Uterus (tissue), 4 donors: Measurements from ENCODE around the gene EPHB6. TPM values are rescaled to one million over a fixed set of nuclear protein-coding genes. Genes with fewer than 3 reads are reported as not detected.

ENCODE experiments used
- DNase-seq, 2 donors: peaks; one replicate each; pipeline ENCODE4 v3.0.0-alpha.2; 2019 to 2020
- H3K27ac ChIP-seq, 2 donors: fragments of 200-600 bp; sonication (generic); 1 replicate in 1 of 2; 2 replicates in 1 of 2; pipeline ENCODE4 v1.5.1; 2016 to 2018
- H3K27me3 ChIP-seq, 2 donors: fragments of 200-600 bp; sonication (generic); one replicate each; pipeline ENCODE4 v1.5.1; 2018 to 2019; ENCODE audit warnings: control low read depth in 1 of 2
- H3K36me3 ChIP-seq, 2 donors: fragments of 200-600 bp; sonication (generic); one replicate each; pipeline ENCODE4 v1.5.1; 2019; ENCODE audit warnings: control low read depth in 1 of 2
- H3K4me1 ChIP-seq, 2 donors: fragments of 200-600 bp; sonication (generic); one replicate each; pipeline ENCODE4 v1.5.1; 2018 to 2019; ENCODE audit warnings: control low read depth in 1 of 2
- H3K4me3 ChIP-seq, 2 donors: fragments of 200-600 bp; sonication (generic); 1 replicate in 1 of 2; 2 replicates in 1 of 2; pipeline ENCODE4 v1.5.1; 2018 to 2019; ENCODE audit warnings: mild to moderate bottlenecking in 1 of 2
- H3K9me3 ChIP-seq, 2 donors: fragments of 200-600 bp; sonication (generic); one replicate each; pipeline ENCODE4 v1.5.1; 2019; ENCODE audit warnings: control low read depth in 1 of 2
- CTCF ChIP-seq, 4 experiments: fragments of 200-600 bp in 2 of 4; fragments of 450-650 bp in 2 of 4; sonication (generic) in 2 of 4; IDR thresholded peaks; one replicate each; pipeline ENCODE4 v1.5.1; 2016 to 2019; ENCODE audit warnings: antibody characterized with exemption in 4 of 4, mild to moderate bottlenecking in 2 of 4, moderate library complexity in 1 of 4
- POLR2A ChIP-seq, 2 donors: fragments of 450-650 bp; IDR thresholded peaks; one replicate each; pipeline ENCODE4 v1.6.1; 2016; ENCODE audit warnings: antibody characterized with exemption in 2 of 2, mild to moderate bottlenecking in 1 of 2, moderate library complexity in 1 of 2
- intact Hi-C: fragments of 100-400 bp; cut with DNase I; formaldehyde crosslinking; loops from one replicate; pipeline ENCODE4 v1.15.1; 2023; ENCODE audit warnings: low total_unique reads
- total RNA-seq, 4 donors: library from RNA; depleted of rRNA in 3 of 4; stranded (reverse); fragments of >200 nt in 3 of 4; gene quantifications; one replicate each; pipeline versions ENCODE4 v1.1.0 to v1.2.4, GENCODE V29; 2014 to 2023
- donor health status: DM: yes; HTN: yes; CAD: no.

Gene EPHB6
- total RNA-seq, 4 donors from 2014 or later: 1.5 to 34.6 (median 21.9) TPM

DNA sequence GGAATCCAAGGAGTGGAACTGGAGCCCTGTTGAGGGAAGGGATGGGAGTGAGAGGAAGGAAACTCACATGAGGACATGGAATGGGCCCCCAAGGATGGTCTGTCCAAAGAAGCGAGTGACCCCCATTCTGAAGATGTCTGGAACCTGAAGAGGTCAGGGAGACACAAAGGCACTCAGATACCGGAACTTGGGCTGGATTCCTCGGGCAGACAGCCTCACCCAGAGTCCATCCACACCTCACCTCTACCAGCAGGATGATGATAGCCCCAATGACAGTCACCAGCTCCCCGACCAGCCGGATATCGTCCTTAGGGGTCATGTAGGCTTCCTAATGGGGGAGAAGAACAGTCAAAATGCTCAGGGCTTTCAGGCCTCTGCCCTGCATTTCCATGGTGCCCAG is 20.0 kb downstream of the EPHB6 start:
- no peaks in the 10 kb centered on the region for H3K4me1 ChIP-seq
- no peak for TF ChIP-seq CTCF (IDR thresholded peaks at IDR 0.05)
- DNase-seq: no peak
- intact Hi-C loops: no loop called here
- H3K27ac ChIP-seq: no peak overlapping the region
- H3K27me3 ChIP-seq: no peaks in the 10 kb centered on the region
- no peak overlapping the region for H3K4me3 ChIP-seq
- no peaks in the 10 kb centered on the region for H3K9me3 ChIP-seq
- no peaks in the 10 kb centered on the region for H3K36me3 ChIP-seq

DNA sequence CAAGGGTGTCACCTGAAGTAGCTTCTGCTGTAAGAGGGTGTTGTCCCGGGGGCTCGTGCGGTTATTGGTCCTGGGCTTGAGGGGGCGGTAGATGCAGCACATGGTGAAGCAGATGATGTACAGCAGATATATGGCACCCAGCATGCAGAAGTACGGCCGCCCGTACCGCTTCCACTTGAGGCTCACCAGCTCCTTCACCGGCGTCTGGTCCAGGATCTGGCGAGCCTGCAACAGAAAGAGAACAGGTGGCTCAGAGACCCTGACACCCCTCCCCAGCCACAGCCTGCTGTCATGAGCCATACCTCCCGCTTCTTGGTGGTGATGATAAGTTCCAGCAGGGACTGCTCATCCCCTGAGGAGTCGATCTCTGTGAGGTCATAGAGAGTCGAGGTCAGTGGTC is 20.6 kb downstream of the EPHB6 start:
- Histone ChIP-seq H3K4me3 (no peak overlapping the region), H3K36me3 (no peaks in the 10 kb centered on the region), H3K9me3 (no peaks in the 10 kb centered on the region), H3K4me1 (no peaks in the 10 kb centered on the region), H3K27ac (no peak overlapping the region), H3K27me3 (no peaks in the 10 kb centered on the region)
- TF ChIP-seq CTCF (IDR thresholded peaks at IDR 0.05): no peak
- no peak for TF ChIP-seq POLR2A (IDR thresholded peaks at IDR 0.05)
- no peak for DNase-seq
- intact Hi-C loops: no loop called here

DNA sequence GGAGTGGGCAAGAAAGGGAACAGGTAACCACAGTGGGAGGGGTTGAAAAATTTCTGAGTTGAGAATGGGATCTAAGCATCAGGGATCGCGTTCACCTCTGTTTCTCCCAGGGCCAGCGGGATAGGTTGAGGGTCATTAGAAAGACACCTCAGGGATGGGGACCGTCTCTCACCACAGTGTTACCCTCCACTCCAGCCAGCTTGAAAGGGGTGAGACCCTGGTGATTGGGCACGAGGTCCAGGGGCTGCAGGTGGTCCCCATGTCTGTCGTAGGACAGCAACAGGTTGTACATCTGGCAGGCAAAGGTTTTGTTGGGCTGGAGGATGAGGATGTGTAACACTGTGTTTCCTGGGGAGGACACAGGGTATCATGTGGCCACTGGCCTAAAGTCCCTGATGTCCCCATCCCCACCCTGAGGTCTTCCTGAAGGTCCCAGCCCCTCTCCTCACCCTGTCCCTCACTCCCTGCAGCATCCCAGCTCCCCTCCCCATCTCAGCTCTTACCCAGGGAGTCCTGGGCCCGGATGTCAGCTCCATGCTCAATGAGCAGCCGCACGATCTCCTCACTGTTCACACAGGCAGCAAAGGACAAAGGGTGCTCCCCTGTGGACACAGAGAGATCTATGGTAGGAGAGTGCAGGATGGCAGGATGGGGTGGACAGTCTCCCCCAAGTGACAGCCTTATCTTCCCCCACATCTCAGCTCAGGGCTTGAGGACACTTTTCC is 21.5 kb downstream of the EPHB6 start:
- Histone ChIP-seq H3K27ac (no peak overlapping the region), H3K36me3 (no peaks in the 10 kb centered on the region), H3K9me3 (no peaks in the 10 kb centered on the region), H3K4me3 (no peak overlapping the region), H3K4me1 (no peaks in the 10 kb centered on the region), H3K27me3 (no peaks in the 10 kb centered on the region)
- no peak for TF ChIP-seq POLR2A (IDR thresholded peaks at IDR 0.05)
- no peak for TF ChIP-seq CTCF (IDR thresholded peaks at IDR 0.05)
- DNase-seq: no peak
- intact Hi-C loops: no loop called here

- intact Hi-C loops: no loop called here
- H3K4me3 ChIP-seq: no peak overlapping the region
These were observed 22.4 kb downstream of the EPHB6 start for GRCh38 chr7:142876991-142877910.

More at GRCh38 chr7:142876991-142877910, 22.4 kb downstream of the EPHB6 start:
- Histone ChIP-seq H3K9me3 (no peaks in the 10 kb centered on the region), H3K4me1 (no peaks in the 10 kb centered on the region), H3K36me3 (no peaks in the 10 kb centered on the region), H3K27ac (no peak overlapping the region), H3K27me3 (no peaks in the 10 kb centered on the region)
- TF ChIP-seq CTCF (IDR thresholded peaks at IDR 0.05) (no peak), POLR2A (IDR thresholded peaks at IDR 0.05) (no peak)
- DNase-seq: no peak
